Measurements from ENCODE around the gene ATOSB.

Gene ATOSB

DNA sequence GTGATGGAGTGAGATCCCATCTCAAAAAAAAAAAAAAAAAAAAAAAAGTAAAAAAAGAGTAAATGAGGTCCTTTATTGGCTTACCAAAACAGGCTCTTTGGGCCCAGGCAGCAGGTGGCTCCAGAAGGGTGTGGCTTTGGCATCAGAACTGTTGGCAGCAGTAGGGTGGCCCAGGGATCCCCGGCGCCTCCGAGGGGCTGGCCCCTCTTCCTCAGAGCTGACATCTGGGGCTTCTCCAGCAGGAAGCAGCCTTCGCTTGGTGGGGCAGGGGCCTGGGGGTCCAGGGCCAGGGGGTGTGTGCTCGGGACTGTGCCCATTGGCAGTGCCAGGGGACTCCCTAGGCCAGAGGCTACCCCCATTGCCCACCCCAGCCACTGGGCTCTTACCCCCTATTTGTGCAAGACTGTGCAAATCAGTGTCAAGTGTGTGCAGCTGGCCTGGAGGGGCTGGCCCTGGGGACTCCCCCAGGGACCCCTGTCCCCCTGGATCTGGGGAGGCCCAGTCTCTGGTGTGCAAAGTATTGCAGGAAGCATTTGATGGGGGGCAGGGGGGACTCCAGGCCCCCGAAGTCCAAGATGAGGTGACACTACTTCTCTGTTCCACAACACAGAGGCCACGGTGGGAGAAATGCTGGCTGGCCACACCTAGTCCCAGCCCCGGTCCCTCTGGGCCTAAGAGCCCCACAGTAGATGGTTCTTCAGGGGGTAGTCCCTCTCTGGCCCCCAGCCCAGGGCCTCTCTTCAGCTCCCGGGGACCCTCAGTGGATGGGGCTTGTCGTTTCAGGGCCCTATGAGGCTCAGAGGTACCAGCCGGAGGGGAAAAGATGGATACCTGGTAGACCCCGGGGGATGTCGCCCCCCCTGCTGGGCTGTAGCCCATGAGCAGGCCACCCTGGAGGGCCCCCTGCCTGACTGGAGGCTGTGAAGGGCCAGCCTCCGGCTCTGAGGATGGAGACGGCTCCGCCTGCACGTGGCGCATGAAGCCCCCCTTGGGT lies 8.1 kb downstream of the ATOSB start:
- Mint-ChIP-seq H3K4me3 (no peak overlapping the region), H3K4me1 (peaks cover 29% of the 10 kb centered on the region), H3K36me3 (peaks cover 7% of the 10 kb centered on the region), H3K9me3 (no peaks in the 10 kb centered on the region), H3K27me3 (no peaks in the 10 kb centered on the region), H3K27ac (no peak overlapping the region)
- no peak for DNase-seq (ENCODE audit: low spot score in 2 of 2)
- ATAC-seq (ENCODE audit: low read depth) = no peak

DNA sequence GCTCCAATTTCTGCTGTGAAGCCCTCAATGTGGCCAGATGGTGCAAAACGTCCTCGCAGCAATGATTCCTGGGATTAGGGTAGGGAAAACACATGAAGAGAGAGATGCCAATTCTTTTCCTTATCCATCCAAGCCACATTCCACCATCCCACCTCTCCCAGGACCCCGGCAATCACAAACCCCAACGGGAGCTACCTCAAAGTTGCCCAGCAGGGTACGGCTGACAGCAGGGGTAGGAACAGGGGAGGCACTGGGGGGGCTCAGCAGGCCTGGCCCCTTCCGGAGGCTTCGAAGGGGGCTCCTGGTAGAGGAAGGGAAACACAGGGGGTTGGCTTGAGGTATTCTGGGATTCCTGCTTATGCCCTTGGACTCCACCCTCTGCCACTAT lies 9.3 kb downstream of the ATOSB start:
- DNase-seq (ENCODE audit: low spot score in 2 of 2) (no peak), ATAC-seq (ENCODE audit: low read depth) (no peak)
- no peaks in the 10 kb centered on the region for H3K9me3 Mint-ChIP-seq
- H3K36me3 Mint-ChIP-seq = peaks cover 7% of the 10 kb centered on the region
- peak overlapping the region; percentile 50 for H3K27ac Mint-ChIP-seq
- H3K27me3 Mint-ChIP-seq = no peaks in the 10 kb centered on the region
- peaks cover 29% of the 10 kb centered on the region for H3K4me1 Mint-ChIP-seq
- H3K4me3 Mint-ChIP-seq = no peak overlapping the region

DNA sequence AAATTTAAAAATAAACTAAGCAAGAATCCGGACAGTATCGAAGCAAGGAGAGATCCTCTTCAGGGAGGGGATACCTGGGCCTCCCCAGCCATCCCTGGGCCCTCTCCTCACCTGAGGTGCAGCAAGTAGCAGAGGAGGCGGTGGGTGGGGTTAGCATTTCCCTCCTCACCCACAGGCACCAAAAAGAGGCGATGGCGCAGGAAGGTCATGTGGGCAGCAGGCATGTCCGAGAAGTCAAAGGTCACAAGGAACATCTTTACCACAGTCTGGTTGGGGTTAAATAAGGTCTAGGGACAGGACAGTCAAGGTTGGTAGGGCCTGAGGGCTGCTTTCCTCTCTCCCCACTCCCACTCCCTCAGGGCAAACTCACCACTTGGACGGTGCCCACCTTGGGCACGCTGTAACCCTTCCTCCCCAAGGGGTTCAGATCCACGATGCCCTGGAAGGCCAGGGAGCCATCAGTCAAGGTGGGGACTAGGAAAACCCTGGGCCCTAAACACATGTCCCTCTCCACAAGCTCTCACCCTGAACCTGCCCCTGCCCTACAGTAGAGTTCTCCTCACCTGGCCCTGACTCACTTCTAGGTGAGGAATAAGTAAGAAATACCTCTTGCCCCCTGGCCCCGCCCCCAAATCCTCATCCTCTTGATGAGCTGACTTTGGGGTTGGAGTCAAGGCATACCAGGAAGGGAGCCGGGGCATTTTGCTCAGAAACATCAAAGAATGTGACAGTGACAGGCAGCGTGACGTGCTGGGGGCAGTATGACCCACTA lies 9.9 kb downstream of the ATOSB start:
- no peaks in the 10 kb centered on the region for H3K9me3 Mint-ChIP-seq
- H3K27ac Mint-ChIP-seq = peak overlapping the region; percentile 50
- H3K4me1 Mint-ChIP-seq = peaks cover 26% of the 10 kb centered on the region
- ATAC-seq (ENCODE audit: low read depth) (no peak), DNase-seq (ENCODE audit: low spot score in 2 of 2) (no peak)
- H3K36me3 Mint-ChIP-seq = peaks cover 7% of the 10 kb centered on the region
- no peak overlapping the region for H3K4me3 Mint-ChIP-seq
- H3K27me3 Mint-ChIP-seq = no peaks in the 10 kb centered on the region

DNA sequence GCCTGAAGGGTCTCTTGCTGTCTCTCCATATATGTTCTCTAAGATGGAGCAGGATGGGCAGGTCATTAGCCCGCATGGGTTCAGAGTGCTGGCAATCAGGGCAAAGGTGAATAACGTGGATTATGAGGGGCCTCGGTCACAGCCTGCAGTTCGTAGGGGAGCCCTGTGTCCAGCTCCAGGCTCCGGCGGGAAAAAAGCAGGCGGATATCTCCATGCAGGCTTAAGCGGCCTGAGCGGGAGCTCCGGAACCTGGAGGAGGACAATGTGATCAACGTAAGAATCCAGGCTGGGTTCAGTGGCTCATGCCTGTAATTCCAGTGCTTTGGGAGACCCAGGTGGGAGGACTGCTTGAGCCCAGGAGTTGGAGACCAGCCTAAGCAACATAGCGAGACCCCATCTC lies 10.5 kb downstream of the ATOSB start:
- H3K9me3 Mint-ChIP-seq = no peaks in the 10 kb centered on the region
- no peak overlapping the region for H3K27ac Mint-ChIP-seq
- H3K36me3 Mint-ChIP-seq = peaks cover 12% of the 10 kb centered on the region
- ATAC-seq (ENCODE audit: low read depth) (no peak), DNase-seq (ENCODE audit: low spot score in 2 of 2) (no peak)
- no peak overlapping the region for H3K4me3 Mint-ChIP-seq
- H3K27me3 Mint-ChIP-seq = no peaks in the 10 kb centered on the region
- H3K4me1 Mint-ChIP-seq = peaks cover 26% of the 10 kb centered on the region

DNA sequence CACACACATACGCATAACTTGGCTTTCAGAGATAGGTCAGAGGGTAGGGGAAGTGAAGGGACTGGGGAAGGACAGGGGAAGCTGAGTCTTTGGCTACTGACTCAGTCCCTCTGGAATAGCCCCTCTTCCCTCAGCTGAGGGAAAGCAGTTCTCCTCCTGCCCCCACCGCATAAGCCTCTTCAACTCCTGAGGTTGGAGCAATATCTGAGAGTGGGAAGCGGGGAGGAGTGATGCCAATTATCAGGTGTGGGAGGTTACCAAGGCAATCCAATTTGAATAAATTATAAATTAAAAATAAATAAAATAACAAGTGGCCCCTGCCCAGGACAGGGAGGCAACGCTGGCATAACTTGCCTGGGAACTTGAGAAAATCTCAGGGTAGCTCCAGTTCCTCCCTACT lies 11.1 kb downstream of the ATOSB start:
- no peak for ATAC-seq (ENCODE audit: low read depth)
- Mint-ChIP-seq H3K4me3 (no peak overlapping the region), H3K9me3 (no peaks in the 10 kb centered on the region), H3K36me3 (peaks cover 15% of the 10 kb centered on the region), H3K27me3 (no peaks in the 10 kb centered on the region), H3K27ac (peak overlapping the region; percentile 98), H3K4me1 (peaks cover 23% of the 10 kb centered on the region)
- no peak for DNase-seq (ENCODE audit: low spot score in 2 of 2)

DNA sequence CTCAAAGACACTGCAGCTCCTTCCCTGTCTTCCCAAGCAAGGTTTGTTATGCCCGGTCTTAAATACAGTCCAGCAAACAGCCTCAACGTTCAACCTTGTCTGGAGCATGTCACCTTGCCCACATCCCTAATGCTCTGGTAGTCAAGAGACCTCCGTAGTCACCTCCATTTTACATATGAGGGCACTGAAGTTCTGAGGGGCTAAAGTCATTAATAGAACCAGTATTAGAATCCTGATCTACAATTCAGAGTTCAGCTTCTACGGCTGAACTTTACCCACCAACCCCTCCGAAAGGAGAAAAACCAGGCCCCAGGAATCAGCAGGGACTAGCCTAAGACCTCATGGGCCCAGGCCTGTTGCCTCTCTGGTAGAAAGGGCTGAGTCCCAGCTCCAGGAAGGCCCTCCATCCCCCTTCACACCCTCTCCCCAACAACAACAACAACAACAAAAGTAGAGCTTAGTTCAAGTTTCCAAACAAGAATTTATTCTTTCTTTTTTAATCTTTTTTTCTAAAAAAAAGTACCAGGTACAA lies 11.9 kb downstream of the ATOSB start:
- H3K27me3 Mint-ChIP-seq = no peaks in the 10 kb centered on the region
- peaks cover 15% of the 10 kb centered on the region for H3K36me3 Mint-ChIP-seq
- peak overlapping the region; percentile 84 for H3K4me3 Mint-ChIP-seq
- H3K4me1 Mint-ChIP-seq = peaks cover 23% of the 10 kb centered on the region
- H3K9me3 Mint-ChIP-seq = no peaks in the 10 kb centered on the region
- ATAC-seq (ENCODE audit: low read depth) (no peak), DNase-seq (ENCODE audit: low spot score in 2 of 2) (no peak)
- H3K27ac Mint-ChIP-seq = peak overlapping the region; percentile 98

DNA sequence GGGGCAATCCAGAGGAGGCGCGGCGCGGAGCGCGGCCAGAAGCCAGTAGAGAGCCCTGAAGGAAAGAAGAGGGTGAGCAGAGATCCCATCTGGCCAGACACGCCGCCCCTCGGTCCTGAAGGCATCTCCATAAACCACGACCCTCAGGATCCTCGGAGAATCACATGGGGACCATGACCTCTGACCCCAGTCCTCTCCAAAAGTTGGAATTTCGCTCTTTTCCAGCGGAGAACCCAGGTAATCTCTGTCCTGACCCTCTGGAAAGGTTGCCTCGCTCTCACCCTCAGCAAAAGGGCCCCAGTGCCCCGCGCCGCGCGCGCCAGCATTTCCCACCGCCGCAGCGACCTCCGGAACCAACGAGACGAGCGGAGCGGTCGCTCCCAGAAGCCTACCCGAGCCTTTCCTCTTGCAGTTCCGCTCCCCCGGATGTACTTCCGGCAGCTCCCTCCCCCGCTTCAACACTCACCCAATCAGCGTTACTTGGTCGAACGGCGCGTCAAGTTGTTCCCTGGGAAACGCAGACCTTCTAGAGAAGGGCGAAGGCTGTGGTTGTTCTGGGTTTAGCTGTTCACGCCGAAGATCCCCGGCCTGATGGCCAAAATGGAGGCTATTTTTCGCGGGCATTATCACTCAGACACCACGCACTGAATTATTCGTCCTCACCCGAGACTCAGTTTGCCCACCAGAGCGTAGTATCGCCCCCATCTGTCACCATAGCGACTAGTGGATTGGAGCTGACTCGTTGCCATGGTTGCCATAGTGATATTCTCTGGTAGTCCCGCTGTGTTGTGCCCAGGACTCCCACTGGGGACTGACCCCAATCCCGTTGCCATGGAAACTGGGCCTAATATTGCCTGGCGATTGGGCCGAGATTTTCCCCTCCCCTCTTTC lies 12.6 kb downstream of the ATOSB start, which contains the start of gene STOML2:
Gene STOML2 (minus strand): TSS at position 363 of the 891 bp plus-strand sequence. CDS start 37 bp downstream, at position 326.
- H3K4me1 Mint-ChIP-seq = peaks cover 23% of the 10 kb centered on the region
- no peaks in the 10 kb centered on the region for H3K27me3 Mint-ChIP-seq
- H3K36me3 Mint-ChIP-seq = peaks cover 15% of the 10 kb centered on the region
- peak; percentile 77 to 88 for DNase-seq (ENCODE audit: low spot score in 2 of 2)
- peak; percentile 97 for ATAC-seq (ENCODE audit: low read depth)
- H3K27ac Mint-ChIP-seq = peak within 1 kb of the TSS; percentile 98
- peak within 1 kb of the TSS; percentile 84 for H3K4me3 Mint-ChIP-seq
- H3K9me3 Mint-ChIP-seq = no peaks in the 10 kb centered on the region

DNA sequence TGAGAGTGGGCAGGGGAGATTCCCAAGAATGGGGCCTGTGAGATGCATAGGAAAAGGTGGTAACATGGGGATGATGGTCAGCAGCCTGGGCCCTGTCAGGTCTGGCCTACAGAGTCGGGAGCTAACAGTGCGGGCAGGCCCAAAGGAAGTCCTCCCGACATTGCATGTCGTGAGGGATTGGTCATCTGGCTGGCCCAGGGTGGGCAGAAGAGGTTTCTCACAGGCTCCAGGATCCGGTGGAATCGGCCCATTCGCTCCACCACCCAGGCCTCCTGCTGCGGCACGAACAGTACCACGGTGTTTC lies 13.2 kb downstream of the ATOSB start:
- ATAC-seq (ENCODE audit: low read depth) = no peak
- peaks cover 27% of the 10 kb centered on the region for H3K4me1 Mint-ChIP-seq
- no peak for DNase-seq (ENCODE audit: low spot score in 2 of 2)
- peak overlapping the region; percentile 98 for H3K27ac Mint-ChIP-seq
- no peaks in the 10 kb centered on the region for H3K9me3 Mint-ChIP-seq
- H3K36me3 Mint-ChIP-seq = peaks cover 15% of the 10 kb centered on the region
- H3K27me3 Mint-ChIP-seq = no peaks in the 10 kb centered on the region
- H3K4me3 Mint-ChIP-seq = peak overlapping the region; percentile 84

DNA sequence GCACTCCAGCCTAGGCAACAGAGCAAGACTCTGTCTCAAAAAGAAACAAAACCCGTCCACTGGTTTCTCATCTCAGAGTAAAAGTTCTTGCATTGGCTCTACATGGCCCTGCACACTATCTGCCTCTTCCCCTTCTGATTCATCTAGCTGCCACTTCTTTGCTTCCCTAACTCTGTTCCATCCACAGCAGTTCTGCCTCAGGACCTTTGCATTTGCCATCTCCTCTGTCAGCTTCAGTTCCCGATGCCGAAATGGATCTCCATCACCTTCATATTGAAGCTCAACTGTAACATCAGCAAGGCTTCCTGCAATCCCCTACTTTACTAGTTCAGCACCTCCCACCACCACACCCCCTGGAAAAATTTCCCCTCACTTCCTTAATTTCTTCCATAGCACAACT lies 18.1 kb downstream of the ATOSB start:
- Mint-ChIP-seq H3K4me3 (peak overlapping the region; percentile 7), H3K4me1 (peaks cover 32% of the 10 kb centered on the region), H3K36me3 (peaks cover 11% of the 10 kb centered on the region), H3K27ac (no peak overlapping the region), H3K9me3 (no peaks in the 10 kb centered on the region), H3K27me3 (no peaks in the 10 kb centered on the region)
- DNase-seq (ENCODE audit: low spot score in 2 of 2) (no peak), ATAC-seq (ENCODE audit: low read depth) (no peak)

DNA sequence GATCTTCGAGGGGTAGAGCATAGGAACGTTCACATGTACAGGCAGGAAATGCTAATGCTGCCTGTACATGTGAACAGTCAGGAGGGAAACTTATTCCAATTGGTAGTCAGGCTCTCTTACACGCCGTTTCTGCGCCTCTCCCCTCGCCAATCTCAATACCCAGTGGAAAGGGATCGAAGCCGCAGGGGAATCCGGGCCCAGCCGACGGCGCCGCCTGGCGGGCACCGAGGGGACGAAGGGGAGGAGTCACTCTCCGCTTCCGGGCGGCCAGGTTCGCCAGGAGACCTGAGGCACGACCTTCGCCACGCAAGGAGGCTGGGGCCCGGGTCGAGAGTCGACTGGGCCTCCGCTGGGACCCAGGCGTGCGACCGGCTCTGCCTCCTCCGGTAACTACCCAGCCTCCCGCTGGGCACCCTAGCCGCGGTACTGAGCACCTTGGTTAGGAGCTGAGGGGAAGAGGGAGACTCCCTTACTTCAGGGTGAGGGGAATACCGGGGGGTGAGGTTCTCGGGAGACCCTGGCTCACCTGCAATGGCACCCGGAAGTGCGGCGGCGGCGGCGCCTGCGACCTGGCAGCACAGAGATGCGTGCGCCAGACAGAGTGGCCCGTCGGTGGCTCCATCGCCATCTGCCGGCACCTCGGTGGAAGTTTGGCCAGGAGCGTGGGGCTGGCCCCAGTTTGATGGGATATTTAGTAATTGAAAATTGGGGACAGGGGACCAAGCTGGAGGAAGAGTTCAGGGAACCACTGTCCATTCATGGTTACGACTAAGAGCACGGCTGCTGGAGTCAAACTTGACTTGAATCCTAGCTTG lies 19.4 kb downstream of the ATOSB start, which contains the start of gene PIGO:
Gene PIGO (minus strand): TSS at position 557 of the 815 bp plus-strand sequence. CDS start 1,026 bp downstream, outside the sequence.
- Mint-ChIP-seq H3K36me3 (peaks cover 14% of the 10 kb centered on the region), H3K4me1 (peaks cover 24% of the 10 kb centered on the region), H3K9me3 (no peaks in the 10 kb centered on the region), H3K27ac (peak within 1 kb of the TSS; percentile 95), H3K27me3 (no peaks in the 10 kb centered on the region), H3K4me3 (peak within 1 kb of the TSS; percentile 87)
- peak; percentile 90 for ATAC-seq (ENCODE audit: low read depth)
- DNase-seq (ENCODE audit: low spot score in 2 of 2) = peak; percentile 89

DNA sequence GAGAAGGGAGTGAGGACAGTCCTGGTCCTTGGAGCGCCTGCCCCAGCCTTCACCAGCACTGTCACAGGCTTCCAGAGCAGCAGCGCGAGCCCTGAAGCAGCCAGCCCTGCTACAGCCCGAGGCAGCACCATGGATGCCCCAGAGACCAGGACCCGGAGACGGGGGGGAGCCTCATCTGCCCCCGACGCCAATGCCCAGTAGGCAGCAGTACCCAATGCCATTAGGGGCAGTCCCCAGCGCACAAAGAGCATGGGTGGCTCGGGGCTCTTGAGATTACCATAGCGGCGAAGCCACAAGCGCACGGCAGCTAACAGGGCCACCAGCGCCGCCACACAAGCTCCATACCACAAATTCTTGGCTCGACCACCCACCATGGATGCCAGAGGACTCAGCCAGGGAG lies 24.1 kb downstream of the ATOSB start:
- DNase-seq (ENCODE audit: low spot score in 2 of 2) = no peak
- H3K4me3 Mint-ChIP-seq = no peak overlapping the region

DNA sequence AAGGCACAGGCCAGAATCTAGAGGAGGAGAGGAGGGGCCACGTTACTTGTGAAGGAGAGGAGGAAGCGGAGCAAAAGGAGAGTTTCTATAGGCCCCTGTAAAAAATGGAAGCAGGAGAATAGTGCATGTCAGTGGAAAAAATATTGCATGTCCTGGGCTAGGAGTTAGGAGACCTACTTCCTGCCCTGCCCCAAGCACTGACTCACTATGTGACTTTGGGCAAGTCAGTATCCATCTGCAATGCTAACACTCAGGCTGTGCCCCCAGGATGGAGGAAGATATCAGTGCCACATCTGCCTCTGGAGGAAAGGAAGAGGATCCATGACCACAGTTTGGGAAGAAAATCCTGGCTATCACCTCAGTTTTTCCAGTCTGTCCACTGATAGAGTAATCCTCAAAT lies 26.2 kb downstream of the ATOSB start:
- peaks cover under 1% of the 10 kb centered on the region for H3K4me1 Mint-ChIP-seq
- H3K4me3 Mint-ChIP-seq = no peak overlapping the region
- H3K27ac Mint-ChIP-seq = no peak overlapping the region
- ATAC-seq (ENCODE audit: low read depth) = no peak
- no peak for DNase-seq (ENCODE audit: low spot score in 2 of 2)
- no peaks in the 10 kb centered on the region for H3K27me3 Mint-ChIP-seq
- H3K36me3 Mint-ChIP-seq = peaks cover 25% of the 10 kb centered on the region
- no peaks in the 10 kb centered on the region for H3K9me3 Mint-ChIP-seq

More for the DNA sequence above, 24.1 kb downstream of the ATOSB start:
- Mint-ChIP-seq H3K4me1 (peaks cover 15% of the 10 kb centered on the region), H3K27me3 (no peaks in the 10 kb centered on the region), H3K36me3 (peaks cover 23% of the 10 kb centered on the region), H3K9me3 (no peaks in the 10 kb centered on the region), H3K27ac (no peak overlapping the region)
- no peak for ATAC-seq (ENCODE audit: low read depth)

DNA sequence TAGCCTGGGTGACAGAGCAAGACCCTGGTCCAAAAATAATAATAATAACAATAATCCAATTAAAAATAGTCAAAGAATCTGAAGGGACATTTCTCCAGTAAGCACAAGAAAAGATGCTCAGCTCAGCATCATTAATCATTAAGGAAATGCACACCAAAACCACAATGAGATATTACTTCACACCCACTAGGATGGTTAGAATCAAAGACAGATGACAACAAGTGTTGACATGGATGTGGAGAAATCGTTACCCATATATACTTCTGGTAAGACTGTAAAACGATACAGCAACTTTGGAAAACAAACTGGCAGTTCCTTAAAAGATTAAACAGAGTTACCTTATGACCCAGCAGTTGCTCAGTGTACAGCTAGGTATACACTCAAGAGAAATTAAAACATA lies 30.6 kb downstream of the ATOSB start:
- ATAC-seq (ENCODE audit: low read depth) (no peak), DNase-seq (ENCODE audit: low spot score in 2 of 2) (no peak)
- H3K9me3 Mint-ChIP-seq = no peaks in the 10 kb centered on the region
- H3K27me3 Mint-ChIP-seq = no peaks in the 10 kb centered on the region
- no peak overlapping the region for H3K4me3 Mint-ChIP-seq
- peaks cover 11% of the 10 kb centered on the region for H3K36me3 Mint-ChIP-seq
- H3K4me1 Mint-ChIP-seq = peaks cover 1% of the 10 kb centered on the region
- no peak overlapping the region for H3K27ac Mint-ChIP-seq
